GM04503 (cell line): ENCODE data around the gene IGFBP4.
"Not testable (repeated sequence)": the region's sequence is repeated elsewhere in the genome, so short reads cannot be mapped to it uniquely, and the experiment has no call there.

Source experiments
- DNase-seq: peaks from one replicate; pipeline ENCODE4 v3.0.0-alpha.2; 2012; ENCODE audit warnings: low read depth

The IGFBP4 gene

DNA sequence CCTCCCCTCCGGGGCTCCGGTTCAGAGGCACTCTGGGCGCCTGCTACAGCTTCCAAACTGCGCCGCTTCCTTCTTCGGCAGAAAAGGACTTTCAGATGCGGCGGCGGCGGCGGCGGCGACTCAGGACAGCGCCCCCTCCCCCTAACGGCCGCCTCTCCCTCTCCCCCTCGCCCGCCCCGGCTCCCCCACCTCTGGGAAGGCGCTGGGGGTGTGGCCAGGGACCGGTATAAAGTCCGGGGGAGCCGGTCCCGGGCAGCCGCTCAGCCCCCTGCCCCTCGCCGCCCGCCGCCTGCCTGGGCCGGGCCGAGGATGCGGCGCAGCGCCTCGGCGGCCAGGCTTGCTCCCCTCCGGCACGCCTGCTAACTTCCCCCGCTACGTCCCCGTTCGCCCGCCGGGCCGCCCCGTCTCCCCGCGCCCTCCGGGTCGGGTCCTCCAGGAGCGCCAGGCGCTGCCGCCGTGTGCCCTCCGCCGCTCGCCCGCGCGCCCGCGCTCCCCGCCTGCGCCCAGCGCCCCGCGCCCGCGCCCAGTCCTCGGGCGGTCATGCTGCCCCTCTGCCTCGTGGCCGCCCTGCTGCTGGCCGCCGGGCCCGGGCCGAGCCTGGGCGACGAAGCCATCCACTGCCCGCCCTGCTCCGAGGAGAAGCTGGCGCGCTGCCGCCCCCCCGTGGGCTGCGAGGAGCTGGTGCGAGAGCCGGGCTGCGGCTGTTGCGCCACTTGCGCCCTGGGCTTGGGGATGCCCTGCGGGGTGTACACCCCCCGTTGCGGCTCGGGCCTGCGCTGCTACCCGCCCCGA is at the start of gene IGFBP4:
Gene IGFBP4, plus strand, starts transcription at position 255 of the 792 bp plus-strand sequence. Its CDS starts 286 bp downstream, at position 541.
- no peak for DNase-seq

DNA sequence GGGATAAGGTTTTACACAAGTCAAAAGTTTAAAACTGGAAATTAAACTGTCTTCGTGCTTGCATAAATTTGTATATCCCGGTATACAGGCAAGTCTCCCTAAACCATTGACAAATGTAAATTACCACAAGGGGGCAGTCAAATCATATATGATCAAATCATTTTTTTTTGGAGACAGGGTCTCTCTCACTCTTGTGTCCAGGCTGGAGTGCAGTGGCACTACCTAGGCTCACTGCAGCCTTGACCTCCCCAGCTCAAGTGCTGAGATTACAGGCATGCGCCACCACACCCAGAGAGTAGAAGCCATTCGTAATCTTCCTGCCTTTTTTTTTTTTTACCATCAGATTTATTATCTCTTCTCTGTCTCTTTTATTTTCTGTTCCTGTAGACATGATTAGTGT is 44.1 kb upstream of the IGFBP4 start:
- no peak for DNase-seq

DNA sequence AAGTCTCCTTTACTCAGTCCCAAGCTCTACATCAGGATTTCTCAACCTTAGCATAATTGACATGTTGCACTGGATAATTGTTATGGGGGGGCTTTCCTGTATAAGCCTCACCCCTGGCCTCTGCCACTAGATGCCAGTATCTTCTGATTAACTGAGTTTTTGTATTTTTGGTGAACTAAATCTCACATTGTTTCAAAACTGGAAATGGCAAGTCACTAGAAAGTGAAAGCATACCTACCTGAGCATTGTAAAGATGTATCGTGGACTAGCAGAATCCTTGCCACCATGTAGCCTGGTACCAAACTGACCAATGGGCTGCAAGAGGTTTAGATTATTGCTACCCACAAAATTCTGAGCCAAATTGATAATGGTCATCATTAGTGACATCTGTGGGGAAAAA is 40.6 kb upstream of the IGFBP4 start:
- no peak for DNase-seq

DNA sequence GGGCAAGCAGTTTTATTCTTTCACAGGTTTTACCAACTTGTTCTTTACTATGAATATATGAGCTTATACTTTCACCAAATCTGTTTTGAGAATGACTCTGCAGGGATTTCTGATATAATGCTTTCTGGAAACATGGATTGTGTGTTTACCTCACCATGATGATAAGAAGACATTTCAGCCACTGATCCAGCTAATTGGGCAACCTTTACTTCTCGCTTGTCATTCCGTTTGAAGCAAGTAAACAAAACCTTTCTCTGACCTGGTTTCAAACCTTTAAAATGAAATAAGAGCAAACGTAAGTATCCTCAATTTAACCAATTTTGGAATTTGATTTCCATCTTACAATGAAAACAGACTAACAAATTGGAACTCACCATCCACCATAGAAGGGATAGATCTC is 39.2 kb upstream of the IGFBP4 start:
- DNase-seq: no peak

DNA sequence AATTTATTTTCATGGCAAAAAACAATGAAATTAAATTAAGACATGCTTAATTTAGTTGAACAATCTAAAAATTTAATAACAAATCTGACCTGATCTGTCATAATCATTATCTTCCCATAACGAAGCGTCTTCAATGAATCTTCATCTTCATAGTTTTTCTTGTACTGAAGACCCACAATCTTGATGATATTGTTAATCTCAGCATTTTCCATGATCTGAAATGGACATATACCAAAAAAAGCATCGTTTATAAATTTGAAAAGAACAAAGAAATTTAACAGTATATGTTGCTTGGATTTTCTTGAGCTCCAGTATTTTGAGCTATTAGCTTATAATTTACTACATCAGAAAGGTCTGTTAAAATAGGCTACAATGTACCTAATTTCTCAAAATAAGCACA is 35.8 kb upstream of the IGFBP4 start:
- DNase-seq: no peak

DNA sequence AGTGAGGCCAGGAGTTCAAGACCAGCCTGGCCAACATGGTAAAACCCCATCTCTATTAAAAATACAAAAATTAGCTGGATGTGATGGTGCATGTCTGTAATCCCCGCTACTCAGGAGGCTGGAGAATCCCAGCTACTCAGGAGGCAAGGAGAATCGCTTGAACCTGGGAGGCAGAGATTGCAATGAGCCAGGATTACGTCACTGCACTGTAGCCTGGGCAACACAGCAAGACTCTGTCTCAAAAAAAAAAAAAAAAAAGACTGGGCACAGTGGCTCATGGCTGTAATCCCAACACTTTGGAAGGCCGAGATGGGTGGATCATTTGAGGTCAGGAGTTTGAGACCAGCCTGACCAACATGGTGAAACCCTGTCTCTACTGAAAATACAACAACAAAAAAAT is 33.7 kb upstream of the IGFBP4 start:
- not testable (repeated sequence) for DNase-seq

DNA sequence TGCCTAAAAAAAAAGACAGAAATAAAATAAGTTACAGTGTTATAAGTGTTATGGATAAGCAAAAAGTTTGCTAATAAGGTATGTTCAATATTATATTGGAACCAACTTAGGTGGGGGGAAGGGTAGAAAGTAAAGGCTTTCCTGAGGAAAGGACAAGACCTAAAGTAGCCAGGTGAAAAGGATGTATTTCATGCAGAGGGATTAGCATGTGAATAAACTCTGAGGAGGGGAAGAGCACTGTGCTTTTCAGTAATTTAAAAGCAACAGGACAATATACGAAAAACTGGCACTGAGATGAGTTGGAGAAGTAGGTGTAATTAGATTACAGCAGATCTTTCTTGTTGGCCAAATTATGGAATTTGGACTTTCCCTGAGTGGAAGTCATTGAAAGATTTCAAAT is 33.2 kb upstream of the IGFBP4 start:
- DNase-seq: no peak

DNA sequence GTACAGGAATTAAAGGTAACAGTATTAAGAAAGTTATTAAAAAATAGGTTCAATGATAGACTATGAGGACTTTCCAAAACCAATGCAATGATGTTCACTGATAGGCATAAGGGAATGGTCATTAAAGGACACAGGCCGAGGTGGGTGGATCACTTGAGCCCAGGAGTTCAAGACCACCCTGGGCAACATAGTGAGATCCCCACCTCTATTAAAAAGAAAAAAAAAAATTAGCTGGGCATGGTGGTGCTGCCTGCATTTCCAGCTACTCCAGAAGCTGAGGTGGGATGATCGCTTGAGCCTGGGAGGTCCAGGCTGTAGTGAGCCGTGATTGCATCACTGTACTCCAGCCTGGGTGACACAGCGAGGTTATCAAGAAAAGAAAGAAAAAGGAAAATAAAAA is 31.4 kb upstream of the IGFBP4 start:
- DNase-seq: no peak

DNA sequence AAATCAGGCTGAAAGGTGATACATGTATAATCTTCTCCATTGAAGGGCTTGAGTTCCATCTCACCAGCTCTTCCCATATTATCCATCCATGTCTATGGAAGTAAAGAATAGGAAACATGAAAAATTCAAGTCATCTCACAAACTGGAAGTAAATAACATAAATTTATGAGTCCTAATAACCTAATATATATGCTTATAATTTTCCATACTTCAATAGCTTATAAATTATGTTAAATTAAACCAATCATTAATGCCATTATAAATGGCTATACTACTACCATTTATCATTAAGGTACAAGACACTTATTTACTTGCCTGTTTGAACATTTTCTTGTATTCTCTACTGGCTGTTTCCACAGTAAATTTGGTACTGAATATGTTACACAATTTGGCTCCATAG is 30.4 kb upstream of the IGFBP4 start:
- no peak for DNase-seq

DNA sequence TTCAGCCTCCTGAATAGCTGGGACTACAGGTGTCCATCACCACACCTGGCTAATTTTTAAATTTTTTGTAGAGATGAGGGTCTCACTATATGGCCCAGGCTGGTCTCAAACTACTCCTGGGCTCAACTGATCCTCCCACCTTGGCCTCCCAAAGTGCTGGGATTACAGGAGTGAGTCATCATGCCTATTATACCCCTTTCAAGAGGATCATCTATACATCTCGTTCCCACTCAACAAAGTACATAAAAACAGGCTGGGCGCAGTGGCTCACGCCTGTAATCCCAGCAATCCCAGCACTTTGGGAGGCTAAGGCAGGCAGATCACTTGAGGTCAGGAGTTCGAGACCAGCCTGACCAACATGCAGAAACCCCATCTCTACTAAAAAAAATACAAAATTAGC is 28.9 kb upstream of the IGFBP4 start:
- not testable (repeated sequence) for DNase-seq

DNA sequence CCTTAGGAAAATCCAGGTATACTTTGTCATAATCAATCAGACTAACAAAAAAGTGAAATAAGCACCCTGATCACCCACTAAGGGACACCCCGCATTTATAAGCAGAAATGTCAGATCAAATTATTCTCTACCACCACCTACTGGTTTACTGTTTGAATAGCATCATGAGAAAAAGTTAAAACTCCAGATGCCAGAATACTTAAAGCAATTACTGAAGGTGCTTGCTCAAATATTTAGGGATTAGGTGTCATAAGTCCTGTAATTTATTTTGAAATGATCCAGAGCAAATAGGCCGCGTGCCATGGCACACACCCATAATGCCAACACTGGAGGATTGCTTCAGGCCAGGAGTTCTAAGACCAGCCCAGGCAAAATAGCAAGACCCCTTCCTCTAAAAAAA is 27.9 kb upstream of the IGFBP4 start:
- no peak for DNase-seq

DNA sequence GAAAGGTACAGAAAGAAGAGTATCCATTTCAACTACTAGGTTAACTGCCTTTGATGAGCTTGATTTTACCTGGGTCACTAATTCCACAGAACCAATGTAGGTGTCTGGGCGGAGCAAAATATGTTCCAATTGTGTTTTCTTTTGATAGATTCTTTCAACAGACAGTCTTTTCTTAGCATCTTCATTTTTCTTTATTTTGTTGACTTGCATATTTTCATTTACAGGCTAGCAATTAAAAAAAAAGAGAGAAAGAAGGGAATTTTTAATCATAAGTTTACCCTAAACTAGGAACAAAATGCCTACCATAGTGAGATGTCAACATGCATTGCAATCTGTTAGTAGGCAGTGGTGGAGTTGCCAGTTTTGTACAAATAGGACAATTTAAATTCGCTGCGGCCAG is 26.6 kb upstream of the IGFBP4 start:
- DNase-seq: no peak

DNA sequence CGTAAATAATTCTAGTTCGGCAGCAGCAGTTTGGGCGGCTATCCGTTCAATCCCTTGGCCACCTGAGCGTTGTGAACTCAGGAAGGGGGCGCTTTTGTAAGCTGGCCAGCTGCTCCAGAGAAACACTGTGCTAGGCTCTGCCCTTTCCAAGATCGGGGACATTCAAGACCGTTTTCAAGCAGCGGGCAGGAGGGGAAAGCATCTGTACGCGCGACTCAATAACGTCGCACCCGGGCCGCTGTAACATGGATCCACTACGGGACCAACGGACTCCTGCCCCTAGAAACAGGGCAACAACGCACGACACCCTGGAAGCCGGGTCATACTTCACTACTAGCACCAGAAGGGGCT is 26.0 kb upstream of the IGFBP4 start:
- no peak for DNase-seq

DNA sequence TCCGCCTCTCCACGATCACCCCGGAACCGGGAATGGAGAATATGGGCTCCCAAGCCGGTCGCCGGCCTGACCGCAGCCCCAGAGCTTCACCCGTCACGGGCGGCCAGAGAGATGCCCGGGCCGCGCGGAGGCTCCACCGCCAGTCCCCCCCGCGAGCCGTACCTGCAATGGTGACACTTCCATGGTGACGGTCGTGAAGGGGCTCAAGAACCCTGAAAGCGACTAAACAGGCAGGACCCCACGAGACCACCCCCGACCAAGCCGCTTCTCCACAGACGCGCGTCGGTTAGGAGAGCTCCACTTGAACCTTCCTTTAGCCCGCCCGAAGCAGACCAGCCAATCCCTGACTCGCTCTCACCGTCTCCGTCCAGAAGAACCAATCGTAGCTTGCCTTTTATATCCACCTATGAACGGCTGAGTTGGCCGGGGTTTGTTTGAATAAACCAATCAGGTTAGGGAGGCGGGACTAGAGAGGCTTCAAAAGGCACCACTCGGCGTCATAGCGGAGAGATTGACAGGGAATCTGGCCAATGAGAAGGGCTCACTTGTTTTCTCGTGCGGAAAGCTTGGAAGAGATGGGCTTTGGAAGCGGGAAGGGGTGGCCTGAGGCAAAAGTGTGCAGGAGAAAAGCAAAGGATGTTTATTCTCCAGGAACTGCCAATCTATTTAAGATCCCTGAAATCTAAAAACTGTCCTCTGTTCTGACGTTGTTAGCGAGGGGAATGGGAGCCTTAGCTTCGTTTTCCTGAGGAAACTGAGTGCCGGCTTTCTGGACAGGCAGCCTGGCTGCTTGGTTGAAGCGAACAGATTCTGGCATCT is 25.4 kb upstream of the IGFBP4 start, which contains the start of gene TOP2A:
Gene TOP2A, minus strand, starts transcription at position 288 of the 819 bp plus-strand sequence. Its CDS starts 105 bp downstream, at position 183.
- peak; percentile 98 for DNase-seq

DNA sequence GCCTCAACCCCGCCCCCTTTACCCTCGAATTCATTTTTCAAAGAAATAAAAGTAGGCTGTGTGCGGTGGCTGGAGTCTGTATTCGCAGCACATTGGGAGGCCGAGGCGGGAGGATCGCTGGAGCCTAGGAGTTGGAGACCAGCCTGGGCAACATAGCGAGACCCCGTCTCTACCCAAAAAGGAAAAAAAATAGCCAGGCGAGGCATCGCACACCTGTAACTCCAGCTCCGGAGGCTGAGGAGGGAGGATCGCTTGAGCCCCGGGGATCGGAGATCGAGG is 24.9 kb upstream of the IGFBP4 start:
- no peak for DNase-seq

DNA sequence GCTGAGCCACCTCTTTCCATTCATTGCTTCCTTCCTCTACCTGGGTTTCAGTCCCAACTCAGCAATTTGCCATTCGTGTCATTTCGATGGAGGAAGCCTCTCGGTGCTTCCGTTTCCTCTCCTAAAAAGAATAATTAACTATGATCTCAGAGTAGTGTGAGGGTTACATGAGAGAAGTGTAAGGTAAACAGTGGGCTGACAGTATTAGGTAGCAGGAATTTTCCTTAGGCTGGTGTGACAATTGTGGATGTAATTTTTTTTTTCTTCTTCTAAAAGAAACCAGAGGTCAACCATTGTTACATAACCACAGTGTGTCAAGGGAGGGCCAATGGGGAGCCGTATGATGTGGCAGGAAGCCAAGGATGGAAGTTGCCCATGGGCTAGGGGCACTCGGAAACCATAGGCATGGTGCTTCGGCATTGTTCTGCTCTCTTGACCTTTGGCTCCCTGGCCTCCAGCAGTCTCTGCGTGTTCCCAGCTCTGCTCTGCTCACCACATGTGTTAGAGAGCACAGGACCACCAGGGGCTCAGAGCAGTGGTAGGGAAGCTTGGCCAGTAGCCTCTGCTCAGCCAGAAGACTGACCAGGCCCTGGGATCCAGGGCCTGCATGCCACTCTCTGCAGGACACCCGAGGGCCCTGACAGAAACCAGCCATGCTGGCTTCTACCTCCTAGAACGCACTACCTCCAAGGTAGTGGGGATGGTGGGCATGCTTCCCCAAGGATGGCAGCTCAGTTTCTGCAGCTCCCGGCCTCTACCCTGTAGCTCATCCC is 23.5 kb upstream of the IGFBP4 start:
- no peak for DNase-seq

DNA sequence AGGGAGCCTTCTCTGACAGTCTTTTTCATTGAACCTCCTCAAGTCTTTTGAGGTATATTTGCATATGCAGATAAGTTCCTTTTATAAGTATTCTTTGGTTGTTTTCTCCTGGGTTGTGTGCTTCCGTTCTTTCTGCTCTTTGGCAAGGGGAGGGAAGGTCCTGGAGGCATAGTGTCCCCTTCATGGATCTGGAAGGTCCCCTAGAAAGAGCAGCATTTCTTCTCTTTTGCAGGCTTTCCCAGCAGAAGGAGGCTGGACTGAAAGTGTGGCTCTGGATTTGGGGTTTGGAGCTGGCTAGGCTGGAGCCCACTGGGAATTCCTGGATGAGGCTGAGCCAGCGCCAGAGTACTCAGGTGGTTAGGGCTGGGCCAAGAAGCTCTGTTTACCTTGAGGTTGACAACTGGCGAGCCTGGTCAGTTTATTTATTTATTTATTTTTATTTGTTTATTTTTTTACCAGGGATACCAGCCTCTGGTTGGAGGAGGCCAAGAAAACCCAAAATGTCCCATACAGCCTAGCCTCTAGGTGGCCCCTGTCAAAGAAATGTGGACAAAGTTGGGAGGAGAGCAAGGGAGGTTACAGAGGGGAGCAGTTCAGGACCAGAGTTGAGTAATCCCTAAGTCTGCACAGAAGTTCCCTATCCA is 20.1 kb upstream of the IGFBP4 start:
- no peak for DNase-seq

DNA sequence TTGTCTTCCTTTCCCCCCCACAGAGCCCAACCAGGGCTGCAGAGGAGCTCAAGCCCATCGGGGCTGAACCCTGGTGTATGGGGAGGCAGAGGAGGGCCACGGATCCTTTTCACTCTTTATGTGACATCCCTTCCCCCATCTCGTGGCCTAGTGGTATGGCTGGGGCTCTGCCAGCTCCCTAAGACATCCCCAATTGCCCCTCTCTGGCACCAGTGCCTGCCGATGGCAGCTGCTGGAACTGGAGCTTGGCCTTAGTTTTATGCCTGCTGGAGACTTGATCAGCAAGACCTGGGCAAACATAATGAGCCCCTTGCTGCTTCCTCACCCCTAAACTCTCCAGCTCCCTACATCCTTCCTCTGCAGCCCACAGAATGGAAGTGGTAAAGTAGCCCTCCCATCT is 17.5 kb upstream of the IGFBP4 start:
- no peak for DNase-seq

DNA sequence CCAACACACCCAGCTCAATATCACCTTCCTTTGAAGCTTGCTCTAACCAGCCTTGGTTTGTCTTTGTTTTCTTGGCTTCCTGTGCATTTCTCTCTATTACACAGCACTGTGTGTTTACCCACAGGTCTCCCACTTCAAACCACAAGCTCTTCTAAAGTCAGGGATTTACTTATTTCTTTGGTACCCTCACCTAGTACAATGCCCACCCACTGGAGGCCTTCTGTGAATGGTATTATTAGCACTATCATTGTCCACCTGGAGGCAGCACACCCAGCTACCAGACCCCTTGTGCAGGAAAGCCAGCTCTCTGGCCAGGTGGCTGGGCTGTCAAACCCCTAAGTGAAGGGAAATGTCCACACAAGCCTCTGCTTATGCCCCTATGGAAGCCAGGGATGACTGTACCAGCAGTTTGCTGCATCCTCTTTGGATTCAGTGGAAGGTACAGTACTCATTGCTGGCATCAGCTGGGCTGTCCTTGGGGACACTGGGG is 16.2 kb upstream of the IGFBP4 start:
- DNase-seq: no peak

DNA sequence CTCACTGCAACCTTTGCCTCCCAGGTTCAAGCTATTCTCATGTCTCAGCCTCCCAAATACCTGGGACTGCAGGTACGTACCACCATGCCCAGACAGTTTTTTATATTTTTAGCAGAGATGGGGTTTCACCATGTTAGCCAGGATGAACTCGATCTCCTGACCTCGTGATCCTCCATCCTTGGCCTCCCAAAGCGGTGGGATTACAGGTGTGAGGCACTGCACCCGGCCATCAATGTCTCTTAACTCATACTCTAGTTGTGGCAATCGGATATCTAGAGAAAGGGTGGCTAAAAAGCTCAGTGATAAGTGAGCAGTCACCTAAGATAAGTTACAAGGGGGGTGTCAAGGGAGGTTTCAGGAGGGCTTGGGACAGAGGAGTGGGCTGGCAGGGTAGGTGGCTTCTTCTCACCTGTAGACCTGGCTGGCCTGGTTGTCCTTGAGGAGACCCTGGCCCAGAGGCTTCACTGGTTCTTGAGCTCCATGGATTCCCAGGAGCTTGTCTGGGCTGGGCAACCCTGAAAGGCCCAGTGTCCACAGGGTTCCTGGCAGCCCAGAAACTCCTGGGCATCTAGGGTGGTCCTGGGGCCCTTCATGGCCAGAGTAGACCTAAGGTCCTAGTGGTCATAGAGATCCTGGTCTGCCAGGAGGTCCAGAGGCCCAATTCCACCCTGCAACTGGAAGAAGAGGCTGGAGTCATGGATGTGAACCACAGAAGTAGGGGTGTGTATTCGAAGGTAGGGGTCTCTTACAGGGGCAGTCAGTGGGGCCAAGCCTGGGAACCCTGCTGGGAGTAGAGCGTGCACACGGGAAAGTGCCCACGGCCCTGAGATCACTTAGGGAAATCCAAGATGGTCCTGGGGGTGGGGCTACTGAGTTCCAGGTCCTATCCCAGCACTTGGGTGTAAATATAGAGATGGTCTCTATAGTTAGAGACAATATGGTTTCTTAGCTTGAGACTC is 12.7 kb upstream of the IGFBP4 start:
- no peak for DNase-seq

DNA sequence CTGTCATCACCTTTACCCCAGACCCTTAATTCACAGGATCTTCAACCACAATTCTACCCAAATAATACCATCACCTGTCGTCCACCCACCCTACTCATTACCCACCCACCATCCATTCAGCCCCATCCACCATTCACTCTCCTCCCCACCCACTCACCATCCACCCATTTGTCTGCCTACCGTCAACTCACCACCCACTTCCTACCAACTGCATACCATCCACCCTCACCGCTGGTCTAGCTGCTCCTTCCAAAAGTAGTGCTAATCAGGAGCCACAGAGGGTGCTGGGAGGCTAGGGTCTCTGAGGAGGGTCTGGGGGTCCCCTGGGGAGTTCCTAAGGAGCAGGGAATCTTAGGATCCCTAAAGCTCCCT is 12.0 kb upstream of the IGFBP4 start:
- DNase-seq: no peak
